HEK293 (cell line): ENCODE data around the gene TMEM212.

Source experiments
- CTCF ChIA-PET: fragments of 350-600 bp; formaldehyde crosslinking; extraction: SDS; loops from one replicate; lab custom pipeline; 2021; ENCODE audit warnings: antibody characterized with exemption; lab: Yijun Ruan, JAX
- POLR2A ChIA-PET: fragments of 300-600 bp; formaldehyde crosslinking; extraction: SDS; loops from one replicate; lab custom pipeline; 2020; ENCODE audit warnings: antibody characterized with exemption, inconsistent platforms; lab: Yijun Ruan, JAX
- H3K27ac ChIP-seq: fragments of 200-500 bp; sonication (Bioruptor generic); 2 replicates; pipeline ENCODE4 v1.5.1; 2014; ENCODE audit warnings: low read depth, low read length, control low read depth, inconsistent platforms; ENCODE audit errors: extremely low read depth
- H3K36me3 ChIP-seq, 2 experiments: fragments of 200-500 bp in 1 of 2; sonication (Bioruptor generic) in 1 of 2; 1 replicate in 1 of 2; 2 replicates in 1 of 2; pipeline ENCODE4 v1.5.1; 2014 to 2017; ENCODE audit warnings: inconsistent platforms in 2 of 2, low read length in 2 of 2; ENCODE audit not compliant: control insufficient read depth in 2 of 2, insufficient read depth in 1 of 2
- H3K4me1 ChIP-seq: fragments of 200-500 bp; sonication (Bioruptor generic); 2 replicates; pipeline ENCODE4 v1.5.1; 2014; ENCODE audit warnings: mild to moderate bottlenecking, low read length, inconsistent platforms; ENCODE audit not compliant: control insufficient read depth, insufficient read depth
- H3K4me3 ChIP-seq: 2 replicates; pipeline ENCODE4 v1.5.1; 2011; ENCODE audit warnings: low read depth, mild to moderate bottlenecking, control low read depth, low read length, moderate library complexity
- H3K9me3 ChIP-seq: fragments of 200-500 bp; sonication (Bioruptor generic); 2 replicates; pipeline ENCODE4 v1.5.1; 2014; ENCODE audit warnings: low read depth, low read length, inconsistent platforms; ENCODE audit not compliant: control insufficient read depth, insufficient read depth
- BCL11A ChIP-seq: fragments of 450-650 bp; formaldehyde crosslinking; IDR thresholded peaks from 2 replicates; pipeline ENCODE4 v1.5.1; 2016; ENCODE audit warnings: low read depth, missing biosample characterization, missing genetic modification characterization
- CTCF ChIP-seq: fragments of 450-650 bp; formaldehyde crosslinking; IDR thresholded peaks from 2 replicates; pipeline ENCODE4 v1.5.1; 2016; ENCODE audit warnings: missing biosample characterization, missing genetic modification characterization
- FEZF1 ChIP-seq: fragments of 450-650 bp; formaldehyde crosslinking; IDR thresholded peaks from 2 replicates; pipeline ENCODE4 v1.5.1; 2016; ENCODE audit warnings: missing biosample characterization, missing genetic modification characterization
- GFI1B ChIP-seq: fragments of 450-650 bp; formaldehyde crosslinking; IDR thresholded peaks from 2 replicates; pipeline ENCODE4 v1.5.1; 2016; ENCODE audit warnings: missing biosample characterization, missing genetic modification characterization
- HIC1 ChIP-seq: fragments of 450-650 bp; formaldehyde crosslinking; IDR thresholded peaks from 2 replicates; pipeline ENCODE4 v1.5.1; 2016; ENCODE audit warnings: missing biosample characterization, missing genetic modification characterization
- ZBTB11 ChIP-seq: fragments of 450-650 bp; formaldehyde crosslinking; conservative IDR thresholded peaks from 2 replicates; pipeline ENCODE4 v1.5.1; 2016; ENCODE audit warnings: low read depth, missing biosample characterization, missing genetic modification characterization
- ZBTB26 ChIP-seq: fragments of 450-650 bp; formaldehyde crosslinking; optimal IDR thresholded peaks from 2 replicates; pipeline ENCODE3; 2016; ENCODE audit warnings: missing biosample characterization, mild to moderate bottlenecking, missing genetic modification characterization
- ZNF148 ChIP-seq: fragments of 450-650 bp; formaldehyde crosslinking; IDR thresholded peaks from 2 replicates; pipeline ENCODE4 v1.5.0; 2017; ENCODE audit warnings: missing biosample characterization, missing genetic modification characterization, borderline replicate concordance
- ZNF2 ChIP-seq: fragments of 450-650 bp; formaldehyde crosslinking; IDR thresholded peaks from 2 replicates; pipeline ENCODE4 v1.5.1; 2016; ENCODE audit warnings: missing biosample characterization, missing genetic modification characterization
- ZNF398 ChIP-seq: fragments of 450-650 bp; formaldehyde crosslinking; IDR thresholded peaks from 2 replicates; pipeline ENCODE4 v1.5.1; 2017; ENCODE audit warnings: missing biosample characterization, missing genetic modification characterization
- ZNF426 ChIP-seq: fragments of 450-650 bp; formaldehyde crosslinking; IDR thresholded peaks from 2 replicates; pipeline ENCODE4 v1.5.1; 2017; ENCODE audit warnings: missing biosample characterization, missing genetic modification characterization, mild to moderate bottlenecking, inconsistent platforms, moderate library complexity
- ZNF518A ChIP-seq: fragments of 450-650 bp; formaldehyde crosslinking; conservative IDR thresholded peaks from 2 replicates; pipeline ENCODE4 v1.5.1; 2016; ENCODE audit warnings: low read depth, missing biosample characterization, missing genetic modification characterization
- ZNF654 ChIP-seq: fragments of 450-650 bp; formaldehyde crosslinking; IDR thresholded peaks from 2 replicates; pipeline ENCODE4 v1.5.1; 2016; ENCODE audit warnings: low read depth, missing biosample characterization, missing genetic modification characterization
- ZNF658 ChIP-seq: fragments of 450-650 bp; formaldehyde crosslinking; IDR thresholded peaks from 2 replicates; pipeline ENCODE4; 2016; ENCODE audit warnings: missing biosample characterization, missing genetic modification characterization
- ZNF701 ChIP-seq: fragments of 450-650 bp; formaldehyde crosslinking; IDR thresholded peaks from 2 replicates; pipeline ENCODE4 v1.5.1; 2016; ENCODE audit warnings: missing biosample characterization, missing genetic modification characterization
- ZNF843 ChIP-seq: fragments of 450-650 bp; formaldehyde crosslinking; IDR thresholded peaks from 2 replicates; pipeline ENCODE4 v1.5.1; 2016; ENCODE audit warnings: missing biosample characterization, missing genetic modification characterization

Gene TMEM212

GRCh38 chr3:171829841-171830517 is 13.2 kb upstream of the TMEM212 start:
- no peaks in the 10 kb centered on the region for H3K9me3 ChIP-seq
- H3K36me3 ChIP-seq: no peaks in the 10 kb centered on the region
- ChIA-PET CTCF (interaction anchor here (0.5 to 3.7 kb wide), 27 partner anchors 8 to 868 kb away, joined by 3 to 22 read pairs (median 4); partner anchors contain the start of gene PLD1), POLR2A (no interaction called here)
- H3K4me3 ChIP-seq: no peak overlapping the region
- H3K4me1 ChIP-seq: peaks cover 6% of the 10 kb centered on the region
- no peak overlapping the region for H3K27ac ChIP-seq
- TF ChIP-seq ZNF148 (tag by site-specific recombination) (no peak), ZBTB11 (tag by site-specific recombination) (no peak), HIC1 (tag by site-specific recombination) (no peak), CTCF (peak; percentile 84; the same call in 1 of the 2 replicates), ZNF843 (tag by site-specific recombination) (no peak), ZNF398 (tag by site-specific recombination) (no peak), ZNF654 (tag by site-specific recombination) (peak; percentile 50), GFI1B (tag by site-specific recombination) (peak; percentile 69), ZNF518A (tag by site-specific recombination) (no peak), BCL11A (tag by site-specific recombination) (no peak), ZNF2 (tag by site-specific recombination) (peak; percentile 51; the same call in 1 of the 2 replicates), ZNF426 (tag by site-specific recombination) (no peak), ZNF658 (tag by site-specific recombination) (no peak), FEZF1 (tag by site-specific recombination) (no peak), ZBTB26 (tag by site-specific recombination) (no peak), ZNF701 (tag by site-specific recombination) (no peak)
